SW480 (cell line): ENCODE measurements around the gene SOS1.
"Not testable (repeated sequence)": the region's sequence is repeated elsewhere in the genome, so short reads cannot be mapped to it uniquely, and the experiment has no call there.

ENCODE experiments used
- DNase-seq: peaks from one replicate; pipeline ENCODE4 v3.0.0-alpha.2; 2016; ENCODE audit warnings: low spot score

SOS1 gene

GRCh38 chr2:39138837-39139211 is 18.0 kb upstream of the SOS1 start:
- no peak for DNase-seq

DNA sequence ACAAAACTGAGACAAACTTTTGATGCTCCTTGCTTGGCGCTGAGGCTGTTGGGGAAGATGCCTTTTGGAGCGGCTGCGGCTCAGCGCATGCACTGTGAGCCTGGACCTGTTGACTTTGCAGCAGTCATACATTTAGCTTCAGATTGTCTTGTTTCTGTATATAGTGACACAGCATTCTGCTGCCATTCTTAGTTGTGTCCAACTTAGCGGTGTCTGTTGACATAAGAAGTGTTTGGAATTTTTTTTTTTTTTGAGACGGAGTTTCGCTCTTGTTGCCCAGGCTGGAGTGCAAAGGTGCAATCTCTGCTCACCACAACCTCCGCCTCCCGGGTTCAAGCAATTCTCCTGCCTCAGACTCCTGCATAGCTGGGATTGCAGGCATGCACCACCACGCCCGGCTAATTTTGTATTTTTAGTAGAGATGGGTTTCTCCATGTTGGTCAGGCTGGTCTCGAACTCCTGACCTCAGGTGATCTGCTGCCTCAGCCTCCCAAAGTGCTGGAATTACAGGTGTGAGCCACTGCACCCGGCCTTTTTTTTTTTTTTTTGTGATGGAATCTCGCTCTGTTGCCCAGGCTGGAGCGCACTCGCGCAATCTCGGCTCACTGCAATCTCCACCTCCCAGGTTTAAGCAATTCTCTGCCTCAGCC is 17.5 kb upstream of the SOS1 start:
- DNase-seq = not testable (repeated sequence)

GRCh38 chr2:39136799-39137198 is 15.9 kb upstream of the SOS1 start:
- no peak for DNase-seq

- DNase-seq = no peak
These were observed 14.9 kb upstream of the SOS1 start for GRCh38 chr2:39135690-39136259.

DNA sequence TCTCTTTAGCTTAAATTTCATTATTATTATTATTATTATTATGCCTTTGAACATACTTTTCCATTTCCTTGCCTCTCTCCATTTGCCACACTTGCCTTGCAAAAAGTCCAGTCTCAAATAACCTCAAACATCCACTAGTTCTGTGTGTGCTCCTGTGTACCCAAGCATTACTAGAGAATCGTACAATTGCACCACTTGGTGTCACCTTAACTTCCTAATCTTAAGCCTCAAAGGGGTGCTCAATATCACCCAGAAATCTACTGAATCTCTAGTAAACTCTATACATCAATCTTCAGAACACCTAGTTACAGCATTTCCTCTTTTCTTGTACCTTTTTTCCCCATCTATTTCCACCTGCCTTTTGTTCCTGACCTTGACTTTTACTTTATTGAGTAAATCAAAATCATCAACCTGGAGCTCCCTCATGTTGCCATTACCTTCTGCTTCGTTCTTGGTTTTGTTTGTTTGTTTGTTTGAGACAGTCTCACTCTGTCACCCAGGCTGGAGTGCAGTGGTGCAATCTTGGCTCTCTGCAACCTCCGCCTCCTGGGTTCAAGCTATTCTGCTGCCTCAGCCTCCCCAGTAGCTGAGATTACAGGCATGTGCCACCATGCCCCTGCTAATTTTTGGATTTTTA is 12.5 kb upstream of the SOS1 start:
- no peak for DNase-seq

- no peak for DNase-seq
These were observed 8.1 kb upstream of the SOS1 start for GRCh38 chr2:39128919-39129391.

DNA sequence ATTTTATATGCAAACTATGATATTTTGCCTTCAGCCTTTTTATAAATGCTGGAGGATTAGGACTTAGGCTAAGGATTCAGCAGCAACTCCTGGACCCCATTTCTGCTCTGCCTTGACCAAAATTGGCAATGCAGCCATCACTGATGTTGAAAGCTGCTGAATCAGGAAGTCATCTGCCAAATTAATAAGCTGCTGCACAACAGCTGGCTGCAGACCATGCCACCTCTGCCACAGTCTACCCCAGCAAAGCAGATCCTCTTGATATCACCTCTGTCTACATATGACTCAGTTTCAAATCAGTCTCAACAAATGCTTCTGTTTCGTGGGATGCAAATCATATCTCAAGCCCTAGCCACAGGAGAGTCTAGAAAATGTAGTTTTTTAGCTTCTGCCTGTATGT is 7.1 kb upstream of the SOS1 start:
- DNase-seq = no peak

GRCh38 chr2:39124746-39125057 is 3.9 kb upstream of the SOS1 start:
- no peak for DNase-seq

GRCh38 chr2:39124000-39124745 is 3.3 kb upstream of the SOS1 start:
- DNase-seq = peak; percentile 96

- no peak for DNase-seq
These were observed 2.7 kb upstream of the SOS1 start for GRCh38 chr2:39123436-39123999.

GRCh38 chr2:39121523-39122063 is 742 bp upstream of the SOS1 start:
- peak; percentile 42 for DNase-seq

DNA sequence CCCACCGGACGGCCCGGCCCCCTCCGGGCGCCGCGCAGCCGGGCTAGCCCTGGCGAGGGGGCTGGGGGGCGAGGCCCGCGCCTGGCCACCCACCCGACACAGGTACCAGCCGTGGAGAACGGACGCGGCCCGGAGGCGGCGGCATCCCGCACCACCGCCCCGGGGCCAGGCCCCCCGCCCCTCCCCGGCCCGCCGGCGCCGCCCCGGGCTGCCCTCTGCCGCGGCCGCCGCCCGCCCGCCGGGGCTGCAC is 405 bp downstream of the SOS1 start:
- no peak for DNase-seq

DNA sequence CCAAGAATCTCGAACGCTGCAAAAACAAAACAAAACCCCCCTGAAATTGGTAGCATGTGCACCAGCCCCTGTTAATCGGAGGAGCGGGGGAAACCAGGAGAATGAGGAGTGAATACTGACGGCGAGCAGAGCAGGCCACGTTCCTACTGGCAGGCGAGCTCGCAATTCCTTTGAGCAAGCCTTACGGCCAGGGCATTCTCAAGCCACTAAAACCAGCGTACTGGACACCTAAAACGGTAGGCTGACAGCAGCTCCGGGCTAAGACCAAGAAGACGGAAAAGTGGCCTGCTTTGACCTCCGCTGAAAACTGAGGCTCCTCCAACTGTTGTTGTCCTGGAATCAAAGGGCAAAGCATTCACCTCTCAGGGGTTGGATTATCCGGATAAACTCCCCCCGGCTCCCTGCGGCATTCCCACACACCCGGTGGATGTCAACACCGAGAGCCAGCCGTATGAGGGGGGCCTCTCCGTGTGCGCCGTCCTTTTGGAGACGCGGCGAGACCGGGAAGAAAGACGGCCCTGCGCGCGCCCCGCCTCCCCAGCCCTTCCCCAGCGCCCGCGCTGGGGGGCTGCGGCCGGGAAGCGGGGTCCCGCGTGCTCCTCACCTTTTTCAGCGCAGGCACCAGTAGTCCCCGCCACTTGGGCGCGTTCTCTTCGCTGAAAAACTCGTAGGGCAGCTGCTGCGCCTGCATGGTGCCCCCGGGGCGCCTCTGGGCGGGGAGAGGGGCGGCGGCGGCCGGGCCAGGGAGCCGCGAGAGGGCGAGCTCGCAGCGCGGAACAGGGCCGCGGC is 925 bp downstream of the SOS1 start:
- peak; percentile 63 for DNase-seq

- peak; percentile 30 for DNase-seq
These were observed 1.9 kb downstream of the SOS1 start for GRCh38 chr2:39118786-39119499.

- DNase-seq = no peak
These were observed 5.3 kb downstream of the SOS1 start for GRCh38 chr2:39115556-39115955.

DNA sequence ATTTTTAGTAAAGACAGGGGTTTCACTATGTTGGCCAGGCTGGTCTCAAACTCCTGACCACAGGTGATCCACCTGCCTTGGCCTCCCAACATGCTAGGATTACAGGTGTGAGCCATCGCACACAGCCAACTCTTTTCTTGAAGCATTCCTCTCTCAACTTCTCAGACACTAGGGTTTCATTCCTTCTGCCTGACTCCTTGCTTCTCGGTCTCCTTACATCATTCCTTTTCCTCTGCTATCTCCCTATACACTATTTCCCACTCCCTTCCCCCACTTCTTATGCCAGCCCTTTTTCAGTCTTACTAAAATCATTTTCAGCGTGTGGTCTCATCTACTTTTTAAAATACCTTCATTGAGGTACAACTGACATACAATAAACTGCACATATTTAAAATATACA is 6.1 kb downstream of the SOS1 start:
- DNase-seq = no peak

GRCh38 chr2:39109537-39109936 is 11.3 kb downstream of the SOS1 start:
- DNase-seq = no peak

DNA sequence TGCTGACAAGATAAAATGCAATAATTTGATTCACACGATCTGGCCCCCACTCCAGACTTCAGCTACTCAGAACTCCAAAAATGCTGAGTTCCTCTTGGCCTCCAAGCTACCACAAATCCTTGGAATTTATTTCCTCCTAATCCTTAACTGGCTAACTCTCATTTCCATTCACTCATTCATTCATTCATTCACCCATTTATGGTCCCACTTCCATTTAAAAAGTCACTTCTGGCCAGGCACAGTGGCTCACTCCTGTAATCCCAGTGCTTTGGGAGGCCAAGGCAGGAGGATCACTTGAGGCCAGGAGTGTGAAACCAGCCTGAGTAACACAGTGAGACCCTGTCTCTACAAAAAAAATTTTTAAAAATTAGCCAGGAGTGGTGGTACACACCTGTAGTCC is 12.5 kb downstream of the SOS1 start:
- no peak for DNase-seq

- no peak for DNase-seq
These were observed 13.1 kb downstream of the SOS1 start for GRCh38 chr2:39107724-39108273.

GRCh38 chr2:39107156-39107555 is 13.7 kb downstream of the SOS1 start:
- DNase-seq = no peak
